SU-DHL-6 (cell line): ENCODE measurements around the gene CLDN9.

Experiments
- CTCF ChIP-seq: fragments of 200-600 bp; sonication (generic); IDR thresholded peaks from one replicate; pipeline ENCODE4 v1.5.1; 2017; ENCODE audit warnings: antibody characterized with exemption, mild to moderate bottlenecking, low read length, moderate library complexity; ENCODE audit not compliant: insufficient read depth, poor library complexity, severe bottlenecking
- EZH2phosphoT487 ChIP-seq: fragments of 200-600 bp; sonication (generic), shearing (Covaris generic); conservative IDR thresholded peaks from 2 replicates; pipeline ENCODE4 v1.6.1; 2018; ENCODE audit warnings: mild to moderate bottlenecking, antibody characterized with exemption, low read length, moderate library complexity, mixed read lengths

- TF ChIP-seq EZH2phosphoT487 (no peak), CTCF (no peak)
Observed at GRCh38 chr16:3051494-3051893, 38.8 kb downstream of the CLDN9 start.
